CD1c-positive myeloid dendritic cell (primary cell): ENCODE results near the gene CENPN.

Experiments
- DNase-seq: peaks from one replicate; pipeline ENCODE4 v3.0.0-alpha.2; 2016; ENCODE audit errors: extremely low spot score

CENPN gene

GRCh38 chr16:81029930-81030604 lies 23.1 kb downstream of the CENPN start:
- no peak for DNase-seq

- DNase-seq, result peak; percentile 97
These were observed 28.5 kb downstream of the CENPN start, which contains the start of gene ATMIN for GRCh38 chr16:81035398-81035974. TSS of gene ATMIN (plus strand) at chr16:81035842. CDS start at chr16:81035871, 29 bp downstream.

GRCh38 chr16:81035975-81036750 lies 29.1 kb downstream of the CENPN start:
- DNase-seq, result no peak

- DNase-seq, result no peak
These were observed 29.8 kb downstream of the CENPN start for GRCh38 chr16:81036751-81037350.

- DNase-seq, result peak; percentile 43
These were observed 33.1 kb downstream of the CENPN start for GRCh38 chr16:81040131-81040530.

- no peak for DNase-seq
These were observed 33.8 kb downstream of the CENPN start for GRCh38 chr16:81040842-81041241.

GRCh38 chr16:81041696-81042095 lies 34.7 kb downstream of the CENPN start:
- DNase-seq, result no peak

GRCh38 chr16:81042821-81043220 lies 35.8 kb downstream of the CENPN start:
- DNase-seq, result no peak

GRCh38 chr16:81053761-81054160 lies 46.7 kb downstream of the CENPN start:
- no peak for DNase-seq

- no peak for DNase-seq
These were observed 53.7 kb downstream of the CENPN start for GRCh38 chr16:81060576-81061306.

GRCh38 chr16:81061307-81061640 lies 54.3 kb downstream of the CENPN start:
- no peak for DNase-seq

GRCh38 chr16:81061871-81062608 lies 55.0 kb downstream of the CENPN start:
- DNase-seq, result no peak

GRCh38 chr16:81066681-81067080 lies 59.7 kb downstream of the CENPN start:
- no peak for DNase-seq

- DNase-seq, result no peak
These were observed 60.2 kb downstream of the CENPN start for GRCh38 chr16:81067166-81067565.

- no peak for DNase-seq
These were observed 62.0 kb downstream of the CENPN start for GRCh38 chr16:81069063-81069462.

GRCh38 chr16:81070979-81071378 lies 64.0 kb downstream of the CENPN start:
- no peak for DNase-seq

GRCh38 chr16:81071805-81072204 lies 64.8 kb downstream of the CENPN start:
- peak; percentile 56 for DNase-seq

GRCh38 chr16:81073560-81074330 lies 66.7 kb downstream of the CENPN start:
- no peak for DNase-seq

GRCh38 chr16:81076566-81077075 lies 69.6 kb downstream of the CENPN start:
- peak; percentile 91 for DNase-seq
